Glutamatergic neuron (in vitro differentiated cells): ENCODE results near the gene AQP2. TPM values are rescaled to one million over a fixed set of nuclear protein-coding genes. Genes with fewer than 3 reads are reported as not detected.

Source experiments
- DNase-seq: peaks from one replicate; pipeline ENCODE4 v3.0.0; 2022
- H3K27ac Mint-ChIP-seq: one replicate; pipeline ENCODE4 v1.8.0; 2020; ENCODE audit warnings: mild to moderate bottlenecking, mixed read lengths, inconsistent platforms; ENCODE audit not compliant: unreplicated experiment
- H3K27me3 Mint-ChIP-seq: one replicate; pipeline ENCODE4 v1.8.0; 2020; ENCODE audit warnings: mild to moderate bottlenecking, moderate library complexity, mixed read lengths, inconsistent platforms; ENCODE audit not compliant: unreplicated experiment
- H3K36me3 Mint-ChIP-seq: one replicate; pipeline ENCODE4 v1.8.0; 2020; ENCODE audit warnings: mild to moderate bottlenecking, mixed read lengths, inconsistent platforms; ENCODE audit not compliant: unreplicated experiment
- H3K4me1 Mint-ChIP-seq: one replicate; pipeline ENCODE4 v1.8.0; 2020; ENCODE audit warnings: mild to moderate bottlenecking, low read depth, mixed read lengths, inconsistent platforms; ENCODE audit not compliant: unreplicated experiment
- H3K4me3 Mint-ChIP-seq: one replicate; pipeline ENCODE4 v1.8.0; 2020; ENCODE audit warnings: mild to moderate bottlenecking, mixed read lengths, inconsistent platforms; ENCODE audit not compliant: unreplicated experiment
- H3K9me3 Mint-ChIP-seq: one replicate; pipeline ENCODE4 v1.8.0; 2020; ENCODE audit warnings: mild to moderate bottlenecking, moderate library complexity, mixed read lengths, inconsistent platforms; ENCODE audit not compliant: unreplicated experiment
- CTCF ChIP-seq: fragments of 200-600 bp; sonication (generic); IDR thresholded peaks from one replicate; pipeline ENCODE4 v1.5.0; 2021; ENCODE audit not compliant: partially characterized antibody, unreplicated experiment
- total RNA-seq: library from RNA; stranded (reverse); fragmentation: NEBNext Ultra II Directional; extraction: Animal tissue kit (Norgen Biotek cat#: 25700); gene quantifications from one replicate; pipeline ENCODE4 v1.2.1, GENCODE V29; 2021; ENCODE audit not compliant: unreplicated experiment

The AQP2 gene
- total RNA-seq, 1 donor from 2014 or later, result not detected

- no peaks in the 10 kb centered on the region for H3K36me3 Mint-ChIP-seq
- no peak for TF ChIP-seq CTCF
- H3K27ac Mint-ChIP-seq, result peak overlapping the region; percentile 4
- H3K9me3 Mint-ChIP-seq, result peaks cover 4% of the 10 kb centered on the region
- no peak overlapping the region for H3K4me3 Mint-ChIP-seq
- peaks cover 4% of the 10 kb centered on the region for H3K4me1 Mint-ChIP-seq
- no peak for DNase-seq
- peaks cover 10% of the 10 kb centered on the region for H3K27me3 Mint-ChIP-seq
Measured at GRCh38 chr12:49909356-49909755, 41.2 kb upstream of the AQP2 start.

- Mint-ChIP-seq H3K4me3 (no peak overlapping the region), H3K36me3 (no peaks in the 10 kb centered on the region), H3K9me3 (peaks cover 2% of the 10 kb centered on the region), H3K27ac (no peak overlapping the region), H3K4me1 (peaks cover 2% of the 10 kb centered on the region), H3K27me3 (peaks cover 10% of the 10 kb centered on the region)
- TF ChIP-seq CTCF, result no peak
- DNase-seq, result no peak
Measured at GRCh38 chr12:49909826-49910225, 40.7 kb upstream of the AQP2 start.

GRCh38 chr12:49910331-49911212 lies 40.0 kb upstream of the AQP2 start:
- TF ChIP-seq CTCF, result no peak
- Mint-ChIP-seq H3K4me1 (peaks cover 2% of the 10 kb centered on the region), H3K9me3 (peaks cover 2% of the 10 kb centered on the region), H3K27me3 (peaks cover 8% of the 10 kb centered on the region), H3K4me3 (no peak overlapping the region), H3K27ac (no peak overlapping the region), H3K36me3 (no peaks in the 10 kb centered on the region)
- DNase-seq, result no peak

- Mint-ChIP-seq H3K27me3 (peaks cover 7% of the 10 kb centered on the region), H3K27ac (no peak overlapping the region), H3K36me3 (no peaks in the 10 kb centered on the region), H3K9me3 (peaks cover 2% of the 10 kb centered on the region), H3K4me1 (peaks cover 2% of the 10 kb centered on the region), H3K4me3 (no peak overlapping the region)
- TF ChIP-seq CTCF, result no peak
- DNase-seq, result no peak
Measured at GRCh38 chr12:49911213-49911605, 39.3 kb upstream of the AQP2 start.

GRCh38 chr12:49912345-49913255 lies 37.9 kb upstream of the AQP2 start:
- Mint-ChIP-seq H3K4me3 (no peak overlapping the region), H3K9me3 (peaks cover 3% of the 10 kb centered on the region), H3K36me3 (no peaks in the 10 kb centered on the region), H3K27me3 (peaks cover 7% of the 10 kb centered on the region), H3K4me1 (peaks cover 2% of the 10 kb centered on the region), H3K27ac (no peak overlapping the region)
- DNase-seq, result no peak
- no peak for TF ChIP-seq CTCF
